IMR-90 (cell line): ENCODE measurements around the gene SLC1A1. TPM values are rescaled to one million over a fixed set of nuclear protein-coding genes. Genes with fewer than 3 reads are reported as not detected.

ENCODE experiments used
- ATAC-seq: fragments of 200-7000 bp; cut with Tn5 transposase; 2 replicates; pipeline ENCODE4 v1.9.1; 2020; ENCODE audit warnings: low read depth, mild to moderate bottlenecking, moderate library complexity
- BruUV-seq: library from RNA; stranded (reverse); fragments of 400-500 nt; replicated peaks from 2 replicates; lab custom pipeline; 2021; lab: Mats Ljungman, UMichigan
- CTCF ChIA-PET: fragments of 300-600 bp; formaldehyde crosslinking; extraction: SDS; loops from one replicate; lab custom pipeline; 2021; ENCODE audit warnings: antibody characterized with exemption; lab: Yijun Ruan, JAX
- POLR2A ChIA-PET: fragments of 300-600 bp; sonication (Branson Sonifier 250); formaldehyde crosslinking; loops from one replicate; lab custom pipeline; 2022; ENCODE audit warnings: antibody characterized with exemption; ENCODE audit not compliant: unreplicated experiment; lab: Charles Lee
- DNase-seq: peaks from one replicate; pipeline ENCODE4 v3.0.0; 2013
- H2AFZ ChIP-seq: replicated peaks from 2 replicates; pipeline ENCODE3; 2013; ENCODE audit warnings: low read length, mild to moderate bottlenecking; ENCODE audit not compliant: poor library complexity
- H2AK5ac ChIP-seq: 2 replicates; pipeline ENCODE4 v1.6.1; 2013; ENCODE audit warnings: low read depth, low read length, inconsistent platforms
- H2AK9ac ChIP-seq: replicated peaks from 2 replicates; pipeline ENCODE3; 2013; ENCODE audit warnings: mild to moderate bottlenecking, low read depth, low read length, moderate library complexity; ENCODE audit not compliant: poor library complexity
- H2BK120ac ChIP-seq: 2 replicates; pipeline ENCODE4 v1.6.1; 2013; ENCODE audit warnings: low read depth, low read length, inconsistent platforms
- H2BK15ac ChIP-seq: 3 replicates; pipeline ENCODE4 v1.6.1; 2013; ENCODE audit warnings: low read depth, low read length, inconsistent platforms
- H2BK20ac ChIP-seq: 2 replicates; pipeline ENCODE4 v1.6.1; 2013; ENCODE audit warnings: low read depth, mild to moderate bottlenecking, inconsistent platforms, low read length, moderate library complexity
- H2BK5ac ChIP-seq: 2 replicates; pipeline ENCODE4 v1.6.1; 2013; ENCODE audit warnings: mild to moderate bottlenecking, low read depth, low read length, inconsistent platforms; ENCODE audit not compliant: poor library complexity, severe bottlenecking
- H3K14ac ChIP-seq: replicated peaks from 2 replicates; pipeline ENCODE4 v1.6.1; 2013; ENCODE audit warnings: low read depth, low read length, inconsistent platforms
- H3K18ac ChIP-seq: 2 replicates; pipeline ENCODE4 v1.6.1; 2013; ENCODE audit warnings: low read depth, low read length, control low read depth
- H3K23ac ChIP-seq: 2 replicates; pipeline ENCODE4 v1.6.1; 2013; ENCODE audit warnings: low read depth, low read length, inconsistent platforms
- H3K27ac ChIP-seq: 2 replicates; pipeline ENCODE4 v1.5.1; 2013; ENCODE audit warnings: mild to moderate bottlenecking, control low read depth, low read length; ENCODE audit not compliant: insufficient read depth
- H3K27me3 ChIP-seq: 2 replicates; pipeline ENCODE4 v1.6.1; 2013; ENCODE audit warnings: low read length; ENCODE audit not compliant: control insufficient read depth, insufficient read depth
- H3K36me3 ChIP-seq: 2 replicates; pipeline ENCODE4 v1.6.1; 2013; ENCODE audit warnings: low read length, mixed read lengths; ENCODE audit not compliant: control insufficient read depth, insufficient read depth
- H3K4ac ChIP-seq: 2 replicates; pipeline ENCODE4 v1.6.1; 2013; ENCODE audit warnings: low read depth, low read length, inconsistent platforms
- H3K4me1 ChIP-seq: 2 replicates; pipeline ENCODE4 v1.6.1; 2013; ENCODE audit warnings: low read length, mixed read lengths; ENCODE audit not compliant: control insufficient read depth, insufficient read depth
- H3K4me2 ChIP-seq: 2 replicates; pipeline ENCODE4 v1.6.1; 2013; ENCODE audit warnings: low read depth, mild to moderate bottlenecking, control low read depth, low read length, moderate library complexity
- H3K4me3 ChIP-seq: 2 replicates; pipeline ENCODE4 v1.5.1; 2013; ENCODE audit warnings: low read depth, mild to moderate bottlenecking, control low read depth, low read length, moderate library complexity; ENCODE audit not compliant: insufficient read depth
- H3K56ac ChIP-seq: 2 replicates; pipeline ENCODE4 v1.6.1; 2013; ENCODE audit warnings: low read length, inconsistent platforms; ENCODE audit not compliant: insufficient read depth; ENCODE audit errors: extremely low read depth
- H3K79me1 ChIP-seq, 2 experiments: 2 replicates each; pipeline ENCODE4 v1.6.1; 2013; ENCODE audit warnings: low read length in 2 of 2, inconsistent platforms in 1 of 2, low read depth in 1 of 2
- H3K9ac ChIP-seq: 2 replicates; pipeline ENCODE4 v1.6.1; 2013; ENCODE audit warnings: low read depth, low read length, control low read depth
- H3K9me1 ChIP-seq: 2 replicates; pipeline ENCODE4 v1.6.1; 2013; ENCODE audit warnings: low read length, inconsistent platforms; ENCODE audit not compliant: insufficient read depth
- H3K9me3 ChIP-seq: 2 replicates; pipeline ENCODE4 v1.6.1; 2013; ENCODE audit warnings: low read length; ENCODE audit not compliant: control insufficient read depth, insufficient read depth
- H4K20me1 ChIP-seq: 2 replicates; pipeline ENCODE4 v1.6.1; 2013; ENCODE audit warnings: low read length, inconsistent platforms; ENCODE audit not compliant: insufficient read depth
- H4K5ac ChIP-seq: 2 replicates; pipeline ENCODE4 v1.6.1; 2013; ENCODE audit warnings: mild to moderate bottlenecking, low read depth, low read length, control low read depth
- H4K8ac ChIP-seq, 2 experiments: 2 replicates each; pipeline ENCODE4 v1.6.1; 2013; ENCODE audit warnings: low read depth in 2 of 2, low read length in 2 of 2, control low read depth in 1 of 2, inconsistent platforms in 1 of 2
- H4K91ac ChIP-seq: 2 replicates; pipeline ENCODE4 v1.6.1; 2013; ENCODE audit warnings: low read depth, low read length, inconsistent platforms; ENCODE audit not compliant: insufficient read depth
- BHLHE40 ChIP-seq: fragments of 150-350 bp; IDR thresholded peaks from 2 replicates; pipeline ENCODE4 v1.6.1; 2016; ENCODE audit warnings: mild to moderate bottlenecking, low read depth, low read length
- CEBPB ChIP-seq: IDR thresholded peaks from 2 replicates; pipeline ENCODE4 v1.6.1; 2012; ENCODE audit warnings: low read depth, low read length, improper control_type of control experiment
- CHD1 ChIP-seq: IDR thresholded peaks from 2 replicates; pipeline ENCODE4 v1.6.1; 2012; ENCODE audit warnings: low read depth, low read length, improper control_type of control experiment
- FOS ChIP-seq: fragments of 150-350 bp; IDR thresholded peaks from 2 replicates; pipeline ENCODE4 v1.6.1; 2016; ENCODE audit warnings: low read depth, low read length
- MAZ ChIP-seq: IDR thresholded peaks from 2 replicates; pipeline ENCODE4 v1.6.1; 2012; ENCODE audit warnings: low read depth, mild to moderate bottlenecking, low read length, improper control_type of control experiment, moderate library complexity, borderline replicate concordance
- MXI1 ChIP-seq: IDR thresholded peaks from 2 replicates; pipeline ENCODE4 v1.6.1; 2012; ENCODE audit warnings: low read depth, mild to moderate bottlenecking, low read length, moderate library complexity, borderline replicate concordance
- POLR2A ChIP-seq: IDR thresholded peaks from 2 replicates; pipeline ENCODE4 v1.6.1; 2012; ENCODE audit warnings: mild to moderate bottlenecking, low read depth, low read length
- SMC3 ChIP-seq: fragments of 150-350 bp; IDR thresholded peaks from 2 replicates; pipeline ENCODE4 v1.6.1; 2016; ENCODE audit warnings: low read depth, mild to moderate bottlenecking, antibody characterized with exemption, low read length, moderate library complexity
- WGBS, 2 experiments: methylation state at CpG; one replicate each; pipeline versions ENCODE4 v1.1.5 to v1.1.7; 2013; ENCODE audit warnings: missing lambda C conversion rate in 2 of 2; ENCODE audit not compliant: insufficient read length in 1 of 2; ENCODE audit errors: extremely low coverage in 2 of 2; 5-methylcytosine and 5-hydroxymethylcytosine counted together
- dilution Hi-C: fragments of 300-500 bp; cut with HindIII; formaldehyde crosslinking; loops from one replicate; pipeline ENCODE4 v1.14.3; 2018; ENCODE audit warnings: low sequenced_read_pairs; ENCODE audit not compliant: unreplicated experiment
- in situ Hi-C: fragments of 300-500 bp; cut with MboI; formaldehyde crosslinking; loops from 3 replicates; pipeline ENCODE4 v1.14.3; 2019; ENCODE audit warnings: low sequenced_read_pairs, inconsistent platforms, mixed read lengths
- intact Hi-C: fragments of 100-400 bp; cut with micrococcal nuclease; formaldehyde crosslinking; loops from 2 replicates; pipeline ENCODE4 v1.10.0; 2022
- polyA plus RNA-seq, 3 experiments: library from polyadenylated mRNA; depleted of rRNA; stranded (reverse); fragments of >200 nt; gene quantifications; 2 replicates each; pipeline ENCODE4 v1.2.3, GENCODE V29; 2012; ENCODE audit warnings: low replicate concordance in 1 of 3
- total RNA-seq: library from RNA; depleted of rRNA; stranded (reverse); fragments of >200 nt; gene quantifications from 2 replicates; pipeline ENCODE4 v1.2.3, GENCODE V29; 2012
- TF ChIP-seq, protein P1 (sequence below): fragments of 150-350 bp; IDR thresholded peaks from 2 replicates; pipeline ENCODE4 v1.6.1; 2017; ENCODE audit warnings: mild to moderate bottlenecking, antibody characterized with exemption, low read length, low read depth
- TF ChIP-seq, protein P2 (sequence below): fragments of 150-350 bp; IDR thresholded peaks from 2 replicates; pipeline ENCODE4 v1.6.1; 2016; ENCODE audit warnings: low read depth, mild to moderate bottlenecking, low read length, moderate library complexity, borderline replicate concordance

SLC1A1 gene
- total and polyA plus RNA-seq, 2 of the 4 experiments (the other 2 are of a cell fraction): 2.2 to 4.1 TPM

DNA sequence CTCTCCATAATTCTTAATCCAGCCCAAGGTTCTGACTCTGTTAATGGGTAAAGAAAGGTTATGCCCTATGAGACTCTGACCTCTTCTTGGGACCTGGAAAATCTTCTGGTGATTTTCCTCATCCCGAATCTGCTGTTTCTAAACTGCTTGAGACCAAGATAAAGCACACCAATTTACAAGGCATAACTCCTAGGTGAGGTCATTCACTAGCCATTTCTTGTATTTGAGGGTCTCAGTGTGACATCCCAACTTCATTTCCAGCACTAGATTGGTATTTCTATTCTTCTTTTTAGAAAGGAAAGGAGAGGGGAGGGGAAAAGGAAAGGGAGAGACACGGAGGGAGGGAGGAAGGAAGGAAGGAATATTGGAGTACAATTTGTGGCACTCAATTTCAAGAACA lies 51.6 kb downstream of the SLC1A1 start:
- Histone ChIP-seq H3K79me1 (no peaks in the 10 kb centered on the region), H3K4me3 (no peak overlapping the region), H3K9me3 (peaks cover 4% of the 10 kb centered on the region; the same call in 1 of the 2 replicates), H2AK5ac (no peak overlapping the region), H2BK5ac (no peak overlapping the region), H2AFZ (no peak overlapping the region), H4K8ac (no peak overlapping the region), H4K5ac (no peak overlapping the region), H2BK20ac (no peak overlapping the region), H3K9ac (no peak overlapping the region), H2BK120ac (no peak overlapping the region), H3K23ac (no peak overlapping the region), H4K91ac (no peak overlapping the region), H2BK15ac (no peak overlapping the region), H3K4me2 (no peak overlapping the region), H3K4ac (no peak overlapping the region), H4K20me1 (no peaks in the 10 kb centered on the region), H3K18ac (no peak overlapping the region), H3K56ac (no peak overlapping the region), H3K36me3 (no peaks in the 10 kb centered on the region), H3K9me1 (no peaks in the 10 kb centered on the region), H3K14ac (no peak overlapping the region), H2AK9ac (no peak overlapping the region), H3K27ac (no peak overlapping the region), H3K27me3 (no peaks in the 10 kb centered on the region), H3K4me1 (no peaks in the 10 kb centered on the region)
- TF ChIP-seq, protein P1, sequence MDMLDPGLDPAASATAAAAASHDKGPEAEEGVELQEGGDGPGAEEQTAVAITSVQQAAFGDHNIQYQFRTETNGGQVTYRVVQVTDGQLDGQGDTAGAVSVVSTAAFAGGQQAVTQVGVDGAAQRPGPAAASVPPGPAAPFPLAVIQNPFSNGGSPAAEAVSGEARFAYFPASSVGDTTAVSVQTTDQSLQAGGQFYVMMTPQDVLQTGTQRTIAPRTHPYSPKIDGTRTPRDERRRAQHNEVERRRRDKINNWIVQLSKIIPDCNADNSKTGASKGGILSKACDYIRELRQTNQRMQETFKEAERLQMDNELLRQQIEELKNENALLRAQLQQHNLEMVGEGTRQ: no peak
- TF ChIP-seq MXI1 (no peak), POLR2A (no peak), CEBPB (no peak), MAZ (no peak), SMC3 (no peak), BHLHE40 (no peak), CHD1 (no peak), FOS (no peak)
- TF ChIP-seq, protein P2, sequence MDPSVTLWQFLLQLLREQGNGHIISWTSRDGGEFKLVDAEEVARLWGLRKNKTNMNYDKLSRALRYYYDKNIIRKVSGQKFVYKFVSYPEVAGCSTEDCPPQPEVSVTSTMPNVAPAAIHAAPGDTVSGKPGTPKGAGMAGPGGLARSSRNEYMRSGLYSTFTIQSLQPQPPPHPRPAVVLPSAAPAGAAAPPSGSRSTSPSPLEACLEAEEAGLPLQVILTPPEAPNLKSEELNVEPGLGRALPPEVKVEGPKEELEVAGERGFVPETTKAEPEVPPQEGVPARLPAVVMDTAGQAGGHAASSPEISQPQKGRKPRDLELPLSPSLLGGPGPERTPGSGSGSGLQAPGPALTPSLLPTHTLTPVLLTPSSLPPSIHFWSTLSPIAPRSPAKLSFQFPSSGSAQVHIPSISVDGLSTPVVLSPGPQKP: no peak
- intact Hi-C loops (no loop called here), dilution Hi-C loops (no loop called here), in situ Hi-C loops (no loop called here)
- CTCF ChIA-PET: no interaction called here
- DNase-seq: no peak
- POLR2A ChIA-PET: no interaction called here
- no CpG with 5 or more reads among the region's 2 CpGs for WGBS, 2 experiments
- no peak for ATAC-seq
- BruUV-seq: no TSS peak
